Activated CD4-positive, CD25-positive, alpha-beta regulatory T cell (primary cell): ENCODE results near the gene DHRS12.

Experiments used
- DNase-seq, 4 experiments: peaks; one replicate each; lab custom pipeline; 2025; lab: John Stamatoyannopoulos, UW

Gene DHRS12

DNA sequence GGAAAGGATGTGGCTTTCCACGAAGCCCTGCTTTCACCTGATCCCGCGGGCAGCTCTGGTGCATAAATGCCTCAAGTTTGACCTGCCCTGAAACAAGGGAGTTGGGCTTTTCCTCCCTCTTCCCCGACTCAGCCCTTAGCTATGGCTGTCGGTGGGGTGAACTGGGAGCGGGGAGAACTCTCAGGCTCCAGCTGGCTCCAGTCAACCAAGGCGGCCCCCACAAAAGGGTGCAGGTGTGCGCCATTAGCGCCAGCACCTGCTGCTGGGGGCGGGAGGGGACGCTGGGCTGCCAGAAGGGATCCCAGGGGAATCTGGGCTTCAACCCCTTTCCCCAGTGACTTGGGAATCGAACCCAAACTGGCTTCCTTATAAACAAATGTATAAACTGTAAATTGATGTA lies 7.1 kb upstream of the DHRS12 start:
- DNase-seq = no peak

- no peak for DNase-seq
Measured at GRCh38 chr13:51808811-51809210, 4.8 kb upstream of the DHRS12 start.

DNA sequence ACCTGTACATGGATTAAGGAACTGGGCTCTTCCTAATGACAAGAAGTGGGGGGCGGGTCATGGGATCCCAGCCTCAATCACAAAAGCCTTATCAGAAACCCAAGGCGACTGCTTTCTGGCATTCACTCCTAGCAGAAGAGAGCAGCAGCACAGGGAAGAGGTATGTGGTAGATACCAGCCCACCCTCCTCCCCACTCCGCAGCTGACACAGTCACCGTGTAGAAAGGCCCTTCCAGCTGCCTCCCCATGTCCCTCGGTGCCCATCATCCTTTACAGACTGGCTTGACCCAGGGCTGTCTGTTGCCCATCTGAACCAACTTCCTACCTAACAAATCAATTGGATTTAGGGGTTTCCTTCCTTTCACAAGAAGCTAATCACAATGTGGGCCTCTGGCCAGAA lies 3.1 kb upstream of the DHRS12 start:
- no peak for DNase-seq

DNA sequence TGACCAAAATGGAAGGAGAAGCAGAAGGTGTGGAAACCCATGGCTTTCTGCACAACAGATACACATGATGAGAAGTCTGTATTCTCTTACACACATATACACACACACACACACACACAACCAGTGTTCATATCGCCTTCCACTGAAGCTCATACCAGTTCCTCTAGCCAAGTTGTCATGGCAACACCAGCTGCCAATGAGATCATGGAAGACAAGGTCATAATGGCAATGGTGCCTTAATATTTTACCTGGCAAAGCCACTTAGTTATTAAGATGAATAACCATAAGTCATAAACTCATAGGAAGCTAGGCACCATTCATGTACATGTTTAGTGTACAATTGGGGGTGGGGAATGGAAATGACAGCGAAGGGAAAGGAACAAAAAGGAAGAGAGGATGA lies 2.6 kb upstream of the DHRS12 start:
- no peak for DNase-seq

DNA sequence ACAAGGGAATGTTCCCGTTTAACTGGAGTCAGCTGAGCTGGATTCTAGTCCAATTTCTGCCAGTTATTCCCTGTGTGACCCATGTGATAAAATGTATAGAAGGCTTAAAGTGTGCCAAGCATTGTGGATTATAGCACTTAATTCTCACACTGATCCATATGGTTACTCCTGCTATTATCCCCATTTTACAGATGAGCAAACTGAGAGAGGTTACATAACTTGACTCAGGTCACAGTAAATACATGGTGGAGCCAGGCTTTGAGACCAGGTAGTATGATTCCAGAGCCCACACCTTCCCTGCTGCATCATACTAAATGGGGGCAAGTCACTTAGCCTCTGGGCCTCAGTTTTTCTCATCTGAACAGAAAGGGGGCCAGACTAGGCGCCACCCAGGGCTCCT lies 2.0 kb upstream of the DHRS12 start:
- DNase-seq = no peak

DNA sequence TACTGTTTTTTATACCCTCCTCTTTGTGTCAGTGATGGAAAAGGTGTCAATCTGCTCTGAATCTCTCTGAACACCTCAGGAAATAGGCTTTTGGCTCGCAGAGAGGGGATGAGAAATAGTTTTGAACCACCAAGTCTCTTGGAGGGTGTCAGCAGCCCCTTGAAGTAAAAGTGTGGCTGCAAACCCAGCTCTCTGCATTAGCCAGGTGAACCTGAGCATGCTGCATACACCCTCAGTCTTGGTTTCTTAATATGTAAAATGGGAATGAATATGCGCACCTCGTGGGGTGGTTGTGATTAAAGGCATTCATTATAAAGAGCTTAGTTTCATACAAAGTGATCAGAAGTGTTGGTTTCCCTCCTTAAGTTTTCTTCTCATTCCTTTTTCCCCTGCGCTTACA lies 1.4 kb upstream of the DHRS12 start:
- no peak for DNase-seq

DNA sequence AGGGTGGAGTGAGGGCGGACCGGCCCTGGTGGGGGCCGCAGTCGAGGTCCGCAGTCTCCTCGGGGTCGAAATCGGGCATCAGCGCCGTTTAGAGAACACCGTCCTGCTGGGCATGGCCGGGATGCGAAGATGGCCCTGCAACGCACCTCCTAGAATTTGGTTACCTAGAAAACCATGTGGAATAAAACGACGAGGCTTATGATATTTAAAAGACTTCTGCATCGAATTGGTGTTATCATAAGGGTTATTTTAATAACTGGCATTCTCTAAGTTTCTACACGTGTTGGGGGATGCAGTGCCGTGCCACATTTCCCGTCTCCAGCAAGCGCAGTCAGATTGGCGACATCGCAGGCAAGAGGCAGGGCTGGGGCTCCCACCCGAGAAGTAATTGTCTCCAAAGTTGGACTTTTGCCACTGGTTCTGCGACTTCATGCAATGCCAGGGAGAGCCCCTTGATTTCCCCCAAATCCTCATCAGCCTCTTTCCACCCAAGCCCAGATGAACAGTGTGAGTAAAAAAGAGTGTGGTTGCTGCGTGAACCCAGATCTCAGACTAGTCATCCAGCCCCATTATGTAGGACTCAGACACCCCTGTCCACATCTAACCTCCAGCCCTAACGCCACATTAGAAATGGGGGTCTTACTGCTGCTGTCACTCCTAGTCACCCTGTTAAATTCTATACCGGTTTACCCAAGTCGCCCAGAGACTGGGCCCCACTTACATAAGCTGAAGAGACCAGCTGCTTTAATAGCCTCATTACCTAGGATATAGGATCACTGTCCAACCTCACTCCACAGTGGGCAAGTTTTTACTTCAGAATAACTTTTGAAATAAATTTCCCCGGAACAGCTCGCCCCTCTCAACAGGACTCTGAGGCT lies 571 bp upstream of the DHRS12 start:
- DNase-seq = peak in 1 of 4 experiments; percentile 14

GRCh38 chr13:51802631-51803418 lies 1.1 kb downstream of the DHRS12 start:
- DNase-seq = no peak

DNA sequence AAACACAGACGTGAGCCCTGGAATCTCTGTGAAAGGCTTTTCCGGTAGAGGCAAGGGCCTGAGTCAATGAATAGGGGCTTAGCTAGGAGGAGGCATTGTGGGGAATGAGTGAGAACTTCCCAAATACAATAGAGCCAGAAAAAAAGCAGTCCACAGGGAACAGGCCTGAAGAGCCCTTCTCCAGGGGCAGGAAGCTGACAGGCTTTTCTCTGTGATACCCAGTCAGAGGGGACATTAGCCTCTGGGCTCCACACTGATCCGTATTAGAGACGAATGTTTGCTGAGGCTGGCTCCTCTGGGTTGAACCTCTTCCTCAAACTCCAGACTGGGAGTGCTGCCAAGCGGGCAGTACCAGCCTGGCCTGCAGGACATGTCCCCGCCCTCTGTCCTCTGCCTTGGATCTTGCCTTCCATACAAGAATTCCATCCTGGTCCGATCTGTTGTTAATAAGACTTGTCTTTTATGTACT lies 2.3 kb downstream of the DHRS12 start:
- no peak for DNase-seq

DNA sequence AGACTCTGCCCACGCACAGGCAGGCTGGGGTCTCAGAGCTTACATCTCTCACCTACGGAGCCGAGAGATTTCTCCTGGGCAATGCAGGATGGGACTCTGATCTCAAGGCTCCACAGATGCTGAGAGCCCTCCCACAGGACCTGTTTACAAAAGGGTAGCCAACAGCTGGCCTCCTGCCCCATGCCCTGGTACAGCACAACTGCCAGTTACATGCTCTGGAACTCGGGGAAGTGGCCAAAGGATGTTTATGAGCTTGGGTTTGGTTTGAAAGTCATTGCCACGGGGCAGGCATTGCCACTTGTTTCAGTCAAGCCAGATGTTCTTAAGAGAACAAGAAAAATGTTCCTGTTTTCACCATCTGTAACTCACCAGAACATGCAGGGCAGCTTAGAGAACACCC lies 3.5 kb downstream of the DHRS12 start:
- DNase-seq = no peak

- no peak for DNase-seq
Measured at GRCh38 chr13:51799261-51799660, 4.7 kb downstream of the DHRS12 start.

DNA sequence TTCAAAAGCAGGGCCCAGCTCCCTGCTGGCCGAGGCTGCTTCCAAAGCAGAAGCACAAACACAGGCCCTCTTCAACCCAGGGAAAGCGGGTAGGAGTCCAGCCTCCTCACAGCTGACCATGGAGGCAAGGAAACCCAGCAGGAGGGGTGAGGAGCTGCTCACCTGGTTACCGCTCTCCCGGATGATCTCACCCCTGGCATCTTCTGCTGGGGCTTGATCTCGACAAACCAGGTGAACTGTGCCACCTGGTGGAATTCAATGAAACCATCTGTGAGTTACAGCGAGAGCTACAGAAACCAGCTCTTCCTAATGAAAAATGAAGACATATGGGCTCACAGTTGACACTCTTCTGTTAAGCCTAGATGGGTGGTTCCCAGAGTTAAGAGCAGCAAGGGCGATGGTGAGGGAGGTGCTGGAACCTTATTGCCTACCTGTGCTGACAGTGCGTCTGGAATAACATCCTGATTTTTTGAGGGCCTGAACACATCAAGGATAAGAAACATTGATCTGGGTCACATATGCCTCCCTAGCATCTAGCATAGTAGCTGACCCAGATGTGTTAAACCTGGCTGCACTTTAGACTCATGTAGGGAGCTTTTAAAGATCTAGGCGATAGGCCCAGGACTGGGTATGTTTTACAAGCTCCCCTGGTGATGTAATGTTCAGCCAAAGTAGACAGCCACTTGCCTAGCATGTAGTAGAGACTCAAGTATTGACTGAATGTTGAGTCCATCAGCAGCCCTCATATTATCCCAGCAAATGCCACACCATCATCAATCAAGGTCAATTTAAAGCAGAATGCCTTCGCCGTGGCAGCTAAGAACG lies 6.1 kb downstream of the DHRS12 start:
- DNase-seq = peak in 3 of 4 experiments; percentile 4 to 20 (median 19)

DNA sequence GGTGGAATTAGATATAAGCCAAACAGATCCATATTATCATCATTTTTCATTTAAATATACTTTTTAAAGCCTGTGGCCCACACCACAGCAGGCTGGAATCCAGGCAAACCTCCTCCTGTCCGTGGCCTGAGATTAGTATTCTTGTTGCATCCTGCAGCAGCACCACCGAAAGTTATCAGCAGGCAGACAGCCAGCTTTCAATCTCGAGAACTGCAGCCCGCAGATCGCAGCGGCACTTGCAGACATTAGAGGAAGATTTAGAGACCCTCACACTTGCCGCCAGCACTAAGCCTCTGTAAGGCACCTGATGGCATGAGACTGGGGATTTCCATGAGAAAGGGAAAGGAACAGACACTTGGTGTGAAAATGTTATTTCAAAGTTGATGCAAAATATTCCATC lies 7.4 kb downstream of the DHRS12 start:
- no peak for DNase-seq

- DNase-seq = no peak
Measured at GRCh38 chr13:51795419-51795818, 8.5 kb downstream of the DHRS12 start.

- DNase-seq = no peak
Measured at GRCh38 chr13:51794964-51795363, 9.0 kb downstream of the DHRS12 start.

DNA sequence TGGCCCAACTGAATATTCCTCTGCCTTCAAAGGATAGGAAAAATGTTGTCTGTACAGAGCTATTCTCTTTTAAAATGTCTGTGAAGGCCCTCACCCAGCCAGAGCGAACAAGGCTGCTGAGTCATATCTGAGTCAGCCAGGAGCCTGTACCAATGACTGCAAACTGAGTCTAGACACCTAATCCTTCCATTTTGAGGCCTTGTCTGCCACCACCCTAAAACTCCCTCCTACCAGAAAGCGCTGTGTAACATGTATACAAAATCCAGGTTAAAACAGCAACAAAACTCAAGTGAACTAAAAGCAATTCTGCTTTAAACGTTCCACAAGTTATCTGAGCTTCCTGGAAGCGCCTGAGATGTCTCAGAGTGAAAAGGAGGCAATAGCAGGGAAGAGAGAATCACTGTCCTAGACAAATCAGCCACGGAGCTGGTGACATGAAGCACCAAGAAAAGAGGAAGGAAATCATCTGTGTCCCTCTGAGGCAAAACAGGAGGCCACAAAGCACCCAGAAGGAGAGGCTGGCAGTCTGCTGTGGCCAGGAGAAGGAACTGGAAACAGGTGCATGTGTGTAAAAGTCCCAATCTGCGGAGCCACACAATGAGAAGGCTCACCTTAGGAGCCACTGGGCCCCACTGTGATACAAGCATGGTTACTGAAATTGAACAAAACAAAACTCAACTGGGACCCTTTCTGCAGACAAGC lies 10.2 kb downstream of the DHRS12 start:
- peak in 1 of 4 experiments; percentile 13 for DNase-seq

DNA sequence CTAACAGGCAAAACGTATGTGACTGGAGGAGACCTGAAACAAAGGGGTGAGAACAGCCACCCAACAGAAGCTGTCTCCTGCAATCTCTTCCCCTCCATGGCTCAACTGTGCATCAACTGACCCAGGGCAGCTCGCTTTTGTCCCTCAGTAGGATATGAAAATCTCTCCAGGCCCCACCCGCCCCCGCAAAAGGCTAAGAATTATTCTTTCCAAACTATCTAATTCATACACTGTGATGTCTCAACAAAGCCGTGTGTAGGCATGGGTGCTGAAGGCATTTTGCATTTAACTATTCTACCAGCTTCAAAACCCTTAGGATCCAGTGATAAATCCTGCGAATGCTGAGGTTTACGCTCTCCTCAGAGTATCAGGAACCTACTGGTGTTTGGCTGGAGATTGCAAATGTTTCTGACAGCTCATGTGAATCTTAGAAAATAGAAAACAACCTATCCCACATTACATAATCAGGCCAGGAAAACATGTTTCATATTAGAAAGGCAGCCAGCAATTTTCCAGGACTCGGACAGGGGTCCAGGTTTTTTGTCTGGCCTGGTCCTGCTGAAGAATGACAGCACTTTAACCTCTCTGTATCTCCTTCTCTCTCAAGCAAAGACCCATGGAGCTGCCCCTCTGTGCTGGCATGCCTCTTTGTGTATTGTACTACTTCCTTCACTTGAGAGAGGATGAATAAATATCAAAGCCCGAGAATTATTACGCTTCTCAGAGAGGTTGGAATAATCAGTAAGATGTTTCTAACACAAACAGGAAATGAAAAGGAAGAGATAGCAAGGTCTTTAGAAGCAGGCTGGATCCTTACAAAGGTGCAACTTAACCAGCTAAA lies 17.3 kb downstream of the DHRS12 start:
- no peak for DNase-seq

- DNase-seq = no peak
Measured at GRCh38 chr13:51785712-51786424, 18.1 kb downstream of the DHRS12 start.

DNA sequence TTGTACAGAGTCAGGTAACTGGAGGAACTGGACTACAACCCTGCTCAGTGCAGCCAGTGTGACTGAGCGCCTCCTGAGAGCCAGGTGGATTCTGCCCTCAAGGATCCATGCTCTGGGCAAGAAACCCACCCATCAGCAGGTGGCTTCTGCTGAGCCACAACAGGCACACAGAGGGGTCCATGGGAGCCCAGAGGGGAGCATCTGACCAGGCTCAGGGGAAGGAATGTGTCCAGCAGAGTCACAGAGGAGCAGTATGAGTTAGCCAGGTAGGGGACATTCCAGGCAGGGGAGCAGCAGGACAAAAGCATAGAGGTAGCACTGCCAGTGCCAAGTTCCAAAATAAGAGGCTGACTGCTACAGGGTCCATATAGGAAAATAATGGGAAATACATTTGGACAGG lies 19.9 kb downstream of the DHRS12 start:
- DNase-seq = no peak
